Measurements from ENCODE around the gene ADAM15.

ADAM15 gene

GRCh38 chr1:155084722-155085503 is 33.8 kb downstream of the ADAM15 start:
- peak; percentile 95 for DNase-seq (ENCODE audit: low spot score)

- DNase-seq (ENCODE audit: low spot score) = no peak
Measured at GRCh38 chr1:155085504-155086127, 34.5 kb downstream of the ADAM15 start.

GRCh38 chr1:155086128-155086741 is 35.1 kb downstream of the ADAM15 start:
- peak; percentile 91 for DNase-seq (ENCODE audit: low spot score)

GRCh38 chr1:155086856-155087535 is 35.9 kb downstream of the ADAM15 start:
- DNase-seq (ENCODE audit: low spot score) = no peak

GRCh38 chr1:155091071-155092051 is 40.2 kb downstream of the ADAM15 start:
- peak; percentile 95 for DNase-seq (ENCODE audit: low spot score)

- DNase-seq (ENCODE audit: low spot score) = no peak
Measured at GRCh38 chr1:155092131-155092530, 41.0 kb downstream of the ADAM15 start.

- no peak for DNase-seq (ENCODE audit: low spot score)
Measured at GRCh38 chr1:155092641-155093040, 41.5 kb downstream of the ADAM15 start.

- DNase-seq (ENCODE audit: low spot score) = no peak
Measured at GRCh38 chr1:155093911-155094621, 43.0 kb downstream of the ADAM15 start.

GRCh38 chr1:155094622-155094948 is 43.5 kb downstream of the ADAM15 start:
- no peak for DNase-seq (ENCODE audit: low spot score)

- DNase-seq (ENCODE audit: low spot score) = no peak
Measured at GRCh38 chr1:155099331-155099730, 48.2 kb downstream of the ADAM15 start.

GRCh38 chr1:155103325-155103724 is 52.2 kb downstream of the ADAM15 start:
- DNase-seq (ENCODE audit: low spot score) = no peak

- no peak for DNase-seq (ENCODE audit: low spot score)
Measured at GRCh38 chr1:155104605-155105534, 53.8 kb downstream of the ADAM15 start.

- DNase-seq (ENCODE audit: low spot score) = no peak
Measured at GRCh38 chr1:155105604-155106011, 54.5 kb downstream of the ADAM15 start.

GRCh38 chr1:155106862-155107261 is 55.7 kb downstream of the ADAM15 start:
- DNase-seq (ENCODE audit: low spot score) = no peak

- no peak for DNase-seq (ENCODE audit: low spot score)
Measured at GRCh38 chr1:155107309-155108264, 56.5 kb downstream of the ADAM15 start.

GRCh38 chr1:155108296-155108695 is 57.2 kb downstream of the ADAM15 start:
- no peak for DNase-seq (ENCODE audit: low spot score)

- no peak for DNase-seq (ENCODE audit: low spot score)
Measured at GRCh38 chr1:155110381-155110780, 59.3 kb downstream of the ADAM15 start.

- DNase-seq (ENCODE audit: low spot score) = no peak
Measured at GRCh38 chr1:155110826-155111225, 59.7 kb downstream of the ADAM15 start.
